ENCODE results near the gene FOXE3. TPM values are rescaled to one million over a fixed set of nuclear protein-coding genes. Genes with fewer than 3 reads are reported as not detected.
A peak's percentile ranks its signal among the peaks of the same experiment; 100 is the strongest.

FOXE3 gene
- total RNA-seq, 1 experiment from 2014 or later = 0.15 TPM

GRCh38 chr1:47449822-47450552 is 33.9 kb downstream of the FOXE3 start:
- H3K9me3 Mint-ChIP-seq = peaks cover 0 to 6% of the 10 kb centered on the region in 2 experiments; a peak in 2 of 5 replicates
- H3K27me3 Mint-ChIP-seq (ENCODE audit: low read depth) = peaks cover 12% of the 10 kb centered on the region
- peak overlapping the region; percentile 10 for H3K4me2 ChIP-seq (ENCODE audit: insufficient read depth, insufficient read length, low read length)

More at GRCh38 chr1:47449822-47450552, 33.9 kb downstream of the FOXE3 start:
- peaks cover 64% of the 10 kb centered on the region for H3K27me3 ChIP-seq (ENCODE audit: insufficient read depth, low read length)
- no peak overlapping the region for H3K4ac ChIP-seq (ENCODE audit: low read depth, low read length)
- Mint-ChIP-seq H3K27ac (no peak overlapping the region), H3K36me3 (ENCODE audit: insufficient read depth in 1 of 3, low read depth in 3 of 3) (no peaks in the 10 kb centered on the region; a peak in 2 of 7 replicates), H3K4me1 (peaks cover 28 to 58% of the 10 kb centered on the region in 2 experiments), H3K4me3 (peak overlapping the region in 1 of 2 experiments; percentile 41; a peak in 2 of 5 replicates)
- H4K20me1 ChIP-seq (ENCODE audit: control insufficient read depth, insufficient read depth, insufficient read length) = no peaks in the 10 kb centered on the region
- H3K9me3 ChIP-seq (ENCODE audit: control insufficient read depth, low read depth, low read length) = no peaks in the 10 kb centered on the region
- no peaks in the 10 kb centered on the region for H3K79me1 ChIP-seq (ENCODE audit: insufficient read depth, low read depth, low read length, poor library complexity, severe bottlenecking)
- H3K23me2 ChIP-seq (ENCODE audit: insufficient read length, low read depth, low read length, poor library complexity, severe bottlenecking) = peaks cover 3% of the 10 kb centered on the region
- H4K91ac ChIP-seq (ENCODE audit: insufficient read length, low read depth, low read length) = no peak overlapping the region
- H3K14ac ChIP-seq (ENCODE audit: insufficient read depth, low read length) = no peak overlapping the region
- H3K79me2 ChIP-seq (ENCODE audit: insufficient read depth, low read length) = no peaks in the 10 kb centered on the region
- peak; percentile 86 for TF ChIP-seq CTCF (conservative IDR thresholded peaks at IDR 0.05)
- H4K5ac ChIP-seq (ENCODE audit: insufficient read length, low read depth, low read length) = no peak overlapping the region
- no peak overlapping the region for H2AK5ac ChIP-seq (ENCODE audit: insufficient read length, low read length)
- DNase-seq = peak; percentile 84
- H3K4me1 ChIP-seq (ENCODE audit: insufficient read depth, low read length) = peaks cover 6% of the 10 kb centered on the region; the same call in 1 of the 2 replicates
- H2BK15ac ChIP-seq (ENCODE audit: low read depth, low read length) = no peak overlapping the region
- WGBS (ENCODE audit: extremely low coverage, insufficient read length, low lambda C conversion rate) = no CpG with 5 or more reads among the region's 36 CpGs
- no peak overlapping the region for H2AFZ ChIP-seq (ENCODE audit: low read length)
- no peak overlapping the region for H2BK5ac ChIP-seq (ENCODE audit: insufficient read length, low read length)
- H3T11ph ChIP-seq (ENCODE audit: low read length) = no peak overlapping the region
- H4K8ac ChIP-seq (replicated peaks; ENCODE audit: insufficient read length, low read depth, low read length) = no peak overlapping the region
- H3K18ac ChIP-seq (ENCODE audit: insufficient read length, low read depth, low read length) = no peak overlapping the region
- H3K27ac ChIP-seq (ENCODE audit: insufficient read length, low read depth, low read length) = no peak overlapping the region
- no peak overlapping the region for H3K9ac ChIP-seq (ENCODE audit: extremely low read depth, insufficient read length, low read length)
- H3K56ac ChIP-seq (ENCODE audit: insufficient read length, low read depth, low read length) = no peak overlapping the region
- no peak overlapping the region for H2BK20ac ChIP-seq (ENCODE audit: low read depth, low read length, poor library complexity, severe bottlenecking)
- H3K23ac ChIP-seq (ENCODE audit: insufficient read length, low read depth, low read length) = no peak overlapping the region
- no peak overlapping the region for H2BK120ac ChIP-seq (ENCODE audit: low read depth, low read length, poor library complexity, severe bottlenecking)
- no peak overlapping the region for H2BK12ac ChIP-seq (ENCODE audit: insufficient read length, low read depth, low read length)
